ENCODE results near the gene TTC1.
"Not testable (repeated sequence)": the region's sequence is repeated elsewhere in the genome, so short reads cannot be mapped to it uniquely, and the experiment has no call there.

Gene TTC1

DNA sequence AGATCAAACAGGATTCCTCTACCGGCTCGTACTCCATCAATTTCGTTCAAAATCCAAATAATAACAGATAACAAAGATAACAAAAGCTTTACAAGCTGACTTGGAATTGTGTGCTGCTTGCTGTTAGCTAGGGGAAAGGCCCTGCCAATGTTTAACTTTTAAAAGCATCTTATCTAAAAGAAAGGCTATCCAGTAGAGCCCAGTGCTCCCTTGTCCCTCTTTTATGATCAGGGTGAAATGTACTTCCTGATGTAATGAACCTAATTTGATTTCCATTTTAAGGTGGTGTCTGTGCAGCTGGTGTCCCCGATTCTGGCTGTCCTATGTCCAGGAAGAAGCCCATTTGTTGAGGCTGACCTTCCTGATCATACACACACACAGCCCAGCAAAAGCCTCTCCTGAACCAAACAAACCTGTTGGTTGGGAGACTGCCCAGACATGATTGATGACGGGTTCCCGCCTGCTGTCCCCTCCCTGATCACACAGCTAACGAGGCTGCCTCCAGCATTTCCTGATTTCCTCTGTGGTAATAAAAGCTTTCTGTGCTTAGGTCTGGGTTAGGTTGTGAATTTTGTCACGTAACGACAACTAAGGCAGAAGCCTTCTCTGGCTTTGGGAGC lies 56.2 kb downstream of the TTC1 start:
- TF ChIP-seq CTCF (IDR thresholded peaks at IDR 0.05; ENCODE audit: low read depth, low read length): no peak
- DNase-seq (ENCODE audit: low read depth in 2 of 2): no peak

GRCh38 chr5:160069120-160069519 lies 60.2 kb downstream of the TTC1 start:
- H3K4me3 ChIP-seq (replicated peaks in 1 of 2; ENCODE audit: low read depth in 2 of 2, low read length in 2 of 2); DNase-seq (ENCODE audit: low read depth in 2 of 2): not testable (repeated sequence)

More for the DNA sequence above, 56.2 kb downstream of the TTC1 start:
- H3K4me3 ChIP-seq (replicated peaks in 1 of 2; ENCODE audit: low read depth in 2 of 2, low read length in 2 of 2): no peak overlapping the region

DNA sequence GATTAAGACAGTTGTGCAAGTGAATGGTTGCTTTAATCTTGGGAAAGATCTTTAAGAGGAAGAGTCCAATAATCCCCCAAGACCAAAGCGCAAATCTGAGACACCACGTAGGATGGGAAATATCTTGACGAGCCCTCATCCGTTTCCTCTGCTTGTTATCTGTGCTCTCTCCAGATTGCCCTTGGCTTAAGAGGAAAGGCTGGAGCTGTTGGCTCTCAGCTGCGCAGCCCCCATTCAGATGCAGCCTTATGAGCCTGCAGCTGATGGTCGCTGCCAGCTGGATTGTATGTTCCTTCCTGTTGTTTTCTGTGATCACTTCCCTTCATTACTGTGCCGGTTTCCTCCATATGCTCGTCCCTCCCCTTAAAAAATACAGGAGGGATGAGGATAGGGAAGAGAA lies 62.6 kb downstream of the TTC1 start:
- TF ChIP-seq CTCF (IDR thresholded peaks at IDR 0.05; ENCODE audit: low read depth, low read length): no peak
- no peak overlapping the region for H3K4me3 ChIP-seq (replicated peaks in 1 of 2; ENCODE audit: low read depth in 2 of 2, low read length in 2 of 2)
- peak; percentile 39 to 76 for DNase-seq (ENCODE audit: low read depth in 2 of 2)

DNA sequence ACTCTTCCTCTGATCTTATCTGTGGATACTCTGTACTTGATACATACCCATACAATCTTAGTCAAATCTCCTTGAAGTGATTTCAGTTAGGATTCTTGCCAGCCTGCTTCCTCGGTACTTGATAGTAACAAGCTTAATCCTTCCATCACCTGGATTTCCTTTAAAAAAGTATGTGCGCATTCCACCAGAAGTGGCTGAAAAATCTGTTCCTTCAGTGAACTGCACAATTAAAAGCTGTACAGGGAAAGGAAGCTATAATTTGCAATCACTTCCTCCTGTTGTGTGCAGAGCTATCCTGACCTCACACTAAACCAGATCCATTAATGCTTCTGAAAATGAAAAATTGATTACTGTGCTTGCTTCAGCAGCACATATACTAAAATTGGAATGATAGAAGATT lies 63.0 kb downstream of the TTC1 start:
- no peak for TF ChIP-seq CTCF (IDR thresholded peaks at IDR 0.05; ENCODE audit: low read depth, low read length)
- no peak for DNase-seq (ENCODE audit: low read depth in 2 of 2)
- no peak overlapping the region for H3K4me3 ChIP-seq (replicated peaks in 1 of 2; ENCODE audit: low read depth in 2 of 2, low read length in 2 of 2)

- H3K4me3 ChIP-seq (replicated peaks in 1 of 2; ENCODE audit: low read depth in 2 of 2, low read length in 2 of 2): no peak overlapping the region
- DNase-seq (ENCODE audit: low read depth in 2 of 2): no peak
- no peak for TF ChIP-seq CTCF (IDR thresholded peaks at IDR 0.05; ENCODE audit: low read depth, low read length)
Measured at GRCh38 chr5:160075073-160075472, 66.1 kb downstream of the TTC1 start.

GRCh38 chr5:160076997-160077396 lies 68.1 kb downstream of the TTC1 start:
- no peak for TF ChIP-seq CTCF (IDR thresholded peaks at IDR 0.05; ENCODE audit: low read depth, low read length)
- DNase-seq (ENCODE audit: low read depth in 2 of 2): no peak

DNA sequence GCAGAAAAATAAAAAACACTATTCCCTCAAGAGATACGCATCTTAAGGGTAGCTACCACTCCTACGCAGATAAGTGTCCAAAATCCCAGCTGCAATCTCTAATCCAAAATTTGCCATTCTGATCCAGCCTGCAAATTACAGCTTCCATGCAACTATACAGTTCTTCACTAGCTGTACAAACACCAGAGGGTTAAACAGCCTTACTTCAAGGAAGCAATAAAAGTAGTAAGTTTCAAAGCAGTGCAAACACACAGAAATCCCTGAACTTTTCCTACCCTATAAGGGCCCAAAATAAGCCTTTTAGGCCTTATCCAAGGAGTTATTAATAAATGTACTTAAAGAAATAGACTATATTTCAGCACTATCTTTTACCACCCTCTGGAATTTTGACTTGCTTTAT lies 70.8 kb downstream of the TTC1 start:
- DNase-seq (ENCODE audit: low read depth in 2 of 2): no peak
- no peak overlapping the region for H3K4me3 ChIP-seq (replicated peaks in 1 of 2; ENCODE audit: low read depth in 2 of 2, low read length in 2 of 2)
- no peak for TF ChIP-seq CTCF (IDR thresholded peaks at IDR 0.05; ENCODE audit: low read depth, low read length)

More at GRCh38 chr5:160076997-160077396, 68.1 kb downstream of the TTC1 start:
- H3K4me3 ChIP-seq (replicated peaks in 1 of 2; ENCODE audit: low read depth in 2 of 2, low read length in 2 of 2): no peak overlapping the region
